Gastroesophageal sphincter (tissue), 3 donors: ENCODE results near the gene GAS2L1.

Source experiments
- EP300 ChIP-seq: sonication (generic); formaldehyde crosslinking; IDR thresholded peaks from one replicate; pipeline ENCODE4 v1.6.1; 2017; ENCODE audit warnings: antibody characterized with exemption, mild to moderate bottlenecking
- POLR2A ChIP-seq, 2 donors: fragments of 450-650 bp; IDR thresholded peaks; one replicate each; pipeline ENCODE4 v1.6.1; 2017; ENCODE audit warnings: antibody characterized with exemption in 2 of 2, mild to moderate bottlenecking in 2 of 2, moderate library complexity in 1 of 2
- POLR2AphosphoS5 ChIP-seq: sonication (generic); formaldehyde crosslinking; IDR thresholded peaks from one replicate; pipeline ENCODE4 v1.6.1; 2017; ENCODE audit warnings: antibody characterized with exemption
- TF ChIP-seq, protein P1 (sequence below), 4 experiments: fragments of 200-600 bp in 2 of 4; fragments of 450-650 bp in 2 of 4; sonication (generic) in 1 of 4; IDR thresholded peaks; one replicate each; pipeline ENCODE4 v1.5.1; 2017 to 2019; ENCODE audit warnings: antibody characterized with exemption in 4 of 4, mild to moderate bottlenecking in 2 of 4, moderate library complexity in 2 of 4

DNA sequence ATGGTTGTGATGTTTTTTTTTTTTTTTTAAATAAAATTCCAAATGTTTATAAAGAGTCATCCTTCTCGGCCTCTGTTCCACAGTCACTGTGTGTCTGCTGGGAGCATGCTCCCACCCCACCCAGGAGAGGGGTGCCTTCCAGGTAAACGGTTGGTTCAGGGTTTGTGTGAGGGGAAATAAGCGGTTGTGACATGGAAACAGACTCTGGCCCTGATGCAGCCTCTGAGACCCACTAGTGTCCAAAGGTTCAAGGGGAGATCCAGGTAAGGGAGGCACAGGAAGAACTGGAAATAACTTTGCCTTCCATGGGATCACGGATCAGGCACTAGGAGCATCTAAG is 6.0 kb upstream of the GAS2L1 start:
- TF ChIP-seq, protein P1, sequence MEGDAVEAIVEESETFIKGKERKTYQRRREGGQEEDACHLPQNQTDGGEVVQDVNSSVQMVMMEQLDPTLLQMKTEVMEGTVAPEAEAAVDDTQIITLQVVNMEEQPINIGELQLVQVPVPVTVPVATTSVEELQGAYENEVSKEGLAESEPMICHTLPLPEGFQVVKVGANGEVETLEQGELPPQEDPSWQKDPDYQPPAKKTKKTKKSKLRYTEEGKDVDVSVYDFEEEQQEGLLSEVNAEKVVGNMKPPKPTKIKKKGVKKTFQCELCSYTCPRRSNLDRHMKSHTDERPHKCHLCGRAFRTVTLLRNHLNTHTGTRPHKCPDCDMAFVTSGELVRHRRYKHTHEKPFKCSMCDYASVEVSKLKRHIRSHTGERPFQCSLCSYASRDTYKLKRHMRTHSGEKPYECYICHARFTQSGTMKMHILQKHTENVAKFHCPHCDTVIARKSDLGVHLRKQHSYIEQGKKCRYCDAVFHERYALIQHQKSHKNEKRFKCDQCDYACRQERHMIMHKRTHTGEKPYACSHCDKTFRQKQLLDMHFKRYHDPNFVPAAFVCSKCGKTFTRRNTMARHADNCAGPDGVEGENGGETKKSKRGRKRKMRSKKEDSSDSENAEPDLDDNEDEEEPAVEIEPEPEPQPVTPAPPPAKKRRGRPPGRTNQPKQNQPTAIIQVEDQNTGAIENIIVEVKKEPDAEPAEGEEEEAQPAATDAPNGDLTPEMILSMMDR (IDR thresholded peaks at IDR 0.05) = no peak
- TF ChIP-seq EP300 (no peak), POLR2AphosphoS5 (no peak), POLR2A (IDR thresholded peaks at IDR 0.05) (no peak)
